Measurements from ENCODE around the gene TNIK.

GRCh38 chr3:171494457-171495109 lies 34.4 kb upstream of the TNIK start:
- TF ChIP-seq EZH2 (IDR thresholded peaks at IDR 0.05; ENCODE audit: borderline replicate concordance, low read length), result no peak
- TF ChIP-seq CTCF (IDR thresholded peaks at IDR 0.05; ENCODE audit: low read length), result no peak

Data from OCI-LY1 (cell line).